T-helper 17 cell (primary cell): Measurements from ENCODE around the gene UBXN6. TPM values are rescaled to one million over a fixed set of nuclear protein-coding genes. Genes with fewer than 3 reads are reported as not detected.

Source experiments
- ATAC-seq: fragments of 150-1000 bp; cut with Tn5 transposase; 2 replicates; pipeline ENCODE4 v1.10.0; 2021; ENCODE audit warnings: mild to moderate bottlenecking, moderate library complexity
- DNase-seq, 3 donors: peaks; one replicate each; pipeline versions ENCODE4 v3.0.0 to v3.0.0-alpha.2; 2020 to 2021
- H3K9me3 ChIP-seq: one replicate; pipeline ENCODE4 v1.7.0; 2013; ENCODE audit warnings: low read length, mild to moderate bottlenecking; ENCODE audit not compliant: control insufficient read depth, poor library complexity, severe bottlenecking
- H3K27ac Mint-ChIP-seq: one replicate; pipeline ENCODE4 v1.8.0; 2022; ENCODE audit warnings: mild to moderate bottlenecking, moderate library complexity, mixed read lengths
- H3K27me3 Mint-ChIP-seq: one replicate; pipeline ENCODE4 v1.8.0; 2022; ENCODE audit warnings: mixed read lengths
- H3K36me3 Mint-ChIP-seq: one replicate; pipeline ENCODE4 v1.8.0; 2022; ENCODE audit warnings: low read depth, mixed read lengths
- H3K4me1 Mint-ChIP-seq: one replicate; pipeline ENCODE4 v1.8.0; 2022; ENCODE audit warnings: mild to moderate bottlenecking, mixed read lengths
- H3K4me3 Mint-ChIP-seq: one replicate; pipeline ENCODE4 v1.8.0; 2022; ENCODE audit warnings: mild to moderate bottlenecking, moderate library complexity, mixed read lengths
- total RNA-seq, 4 donors: library from RNA in 2 of 4; stranded (reverse) in 2 of 4; gene quantifications; one replicate each; pipeline ENCODE4 v1.2.3 and lab custom pipeline; 2022 to 2026

UBXN6 gene
- total RNA-seq, 2 donors from 2014 or later = 49.5 to 68.7 TPM

GRCh38 chr19:4409123-4409933 lies 48.3 kb downstream of the UBXN6 start:
- Mint-ChIP-seq H3K36me3 (no peaks in the 10 kb centered on the region), H3K4me3 (no peak overlapping the region), H3K27ac (no peak overlapping the region), H3K27me3 (no peaks in the 10 kb centered on the region), H3K4me1 (no peaks in the 10 kb centered on the region)
- ATAC-seq (no peak), DNase-seq (no peak)
- H3K9me3 ChIP-seq = no peaks in the 10 kb centered on the region

- H3K9me3 ChIP-seq = no peaks in the 10 kb centered on the region
- peaks cover 10% of the 10 kb centered on the region for H3K4me1 Mint-ChIP-seq
- H3K36me3 Mint-ChIP-seq = no peaks in the 10 kb centered on the region
- H3K4me3 Mint-ChIP-seq = no peak overlapping the region
- DNase-seq (no peak), ATAC-seq (no peak)
- no peaks in the 10 kb centered on the region for H3K27me3 Mint-ChIP-seq
- no peak overlapping the region for H3K27ac Mint-ChIP-seq
Observed at GRCh38 chr19:4406626-4407025, 51.0 kb downstream of the UBXN6 start.

GRCh38 chr19:4405977-4406376 lies 51.6 kb downstream of the UBXN6 start:
- Mint-ChIP-seq H3K27me3 (no peaks in the 10 kb centered on the region), H3K4me3 (no peak overlapping the region), H3K36me3 (no peaks in the 10 kb centered on the region), H3K27ac (no peak overlapping the region), H3K4me1 (peaks cover 16% of the 10 kb centered on the region)
- ATAC-seq (no peak), DNase-seq (no peak)
- H3K9me3 ChIP-seq = no peaks in the 10 kb centered on the region

GRCh38 chr19:4403005-4403761 lies 54.4 kb downstream of the UBXN6 start:
- no peak for ATAC-seq
- no peaks in the 10 kb centered on the region for H3K36me3 Mint-ChIP-seq
- H3K4me1 Mint-ChIP-seq = peaks cover 26% of the 10 kb centered on the region
- peak overlapping the region; percentile 89 for H3K4me3 Mint-ChIP-seq
- DNase-seq = no peak
- peak overlapping the region; percentile 97 for H3K27ac Mint-ChIP-seq
- H3K27me3 Mint-ChIP-seq = no peaks in the 10 kb centered on the region
- H3K9me3 ChIP-seq = no peaks in the 10 kb centered on the region

- Mint-ChIP-seq H3K27me3 (no peaks in the 10 kb centered on the region), H3K27ac (peak within 1 kb of the TSS; percentile 97), H3K36me3 (no peaks in the 10 kb centered on the region), H3K4me3 (peak within 1 kb of the TSS; percentile 89), H3K4me1 (peaks cover 29% of the 10 kb centered on the region)
- ATAC-seq = peak; percentile 90
- H3K9me3 ChIP-seq = no peaks in the 10 kb centered on the region
- DNase-seq = peak; percentile 97 to 98 (median 98)
Observed at GRCh38 chr19:4402171-4403004, 55.2 kb downstream of the UBXN6 start, which contains the start of gene CHAF1A. TSS of gene CHAF1A (plus strand) at chr19:4402640. CDS start at chr19:4402763, 123 bp downstream.

- peak overlapping the region; percentile 89 for H3K4me3 Mint-ChIP-seq
- H3K27ac Mint-ChIP-seq = peak overlapping the region; percentile 97
- H3K27me3 Mint-ChIP-seq = no peaks in the 10 kb centered on the region
- ATAC-seq = no peak
- DNase-seq = no peak
- H3K9me3 ChIP-seq = no peaks in the 10 kb centered on the region
- no peaks in the 10 kb centered on the region for H3K36me3 Mint-ChIP-seq
- H3K4me1 Mint-ChIP-seq = peaks cover 33% of the 10 kb centered on the region
Observed at GRCh38 chr19:4401769-4402170, 55.8 kb downstream of the UBXN6 start.

GRCh38 chr19:4400135-4400936 lies 57.3 kb downstream of the UBXN6 start, which contains the start of gene SH3GL1:
TSS of gene SH3GL1 (minus strand) at chr19:4400547. CDS start at chr19:4400368, 179 bp downstream.
- peak within 1 kb of the TSS; percentile 95 for H3K4me3 Mint-ChIP-seq

GRCh38 chr19:4399812-4400134 lies 57.8 kb downstream of the UBXN6 start:
- Mint-ChIP-seq H3K27me3 (no peaks in the 10 kb centered on the region), H3K4me1 (peaks cover 44% of the 10 kb centered on the region), H3K36me3 (no peaks in the 10 kb centered on the region), H3K27ac (peak overlapping the region; percentile 92), H3K4me3 (peak overlapping the region; percentile 95)
- H3K9me3 ChIP-seq = no peaks in the 10 kb centered on the region
- DNase-seq (peak in 1 of 3 donors; percentile 15), ATAC-seq (no peak)

More at GRCh38 chr19:4400135-4400936, 57.3 kb downstream of the UBXN6 start, which contains the start of gene SH3GL1:
- DNase-seq (peak; percentile 90 to 94 (median 92)), ATAC-seq (peak; percentile 71)
- Mint-ChIP-seq H3K4me1 (peaks cover 40% of the 10 kb centered on the region), H3K27me3 (no peaks in the 10 kb centered on the region), H3K36me3 (no peaks in the 10 kb centered on the region), H3K27ac (peak within 1 kb of the TSS; percentile 97)
- H3K9me3 ChIP-seq = no peaks in the 10 kb centered on the region

GRCh38 chr19:4396949-4397783 lies 60.4 kb downstream of the UBXN6 start:
- DNase-seq (no peak), ATAC-seq (no peak)
- no peaks in the 10 kb centered on the region for H3K36me3 Mint-ChIP-seq
- peaks cover 56% of the 10 kb centered on the region for H3K4me1 Mint-ChIP-seq
- H3K9me3 ChIP-seq = no peaks in the 10 kb centered on the region
- no peak overlapping the region for H3K27ac Mint-ChIP-seq
- peak overlapping the region; percentile 53 for H3K4me3 Mint-ChIP-seq
- no peaks in the 10 kb centered on the region for H3K27me3 Mint-ChIP-seq
